GM12878 (cell line): ENCODE data around the gene COL4A3.

Source experiments
- CHD1 ChIP-seq: IDR thresholded peaks from 2 replicates; pipeline ENCODE4 v1.6.1; 2012; ENCODE audit warnings: low read depth, low read length, improper control_type of control experiment
- CTCF ChIP-seq, 3 experiments: IDR thresholded peaks in 2 of 3; conservative IDR thresholded peaks in 1 of 3; 2 replicates each; pipeline ENCODE4 v1.5.1; 2011; ENCODE audit warnings: low read depth in 3 of 3, low read length in 3 of 3, mild to moderate bottlenecking in 3 of 3, control low read depth in 2 of 3, moderate library complexity in 2 of 3, inconsistent platforms in 1 of 3, mixed read lengths in 1 of 3; ENCODE audit not compliant: control insufficient read depth in 2 of 3, insufficient read depth in 1 of 3; ENCODE audit errors: extremely low read depth in 1 of 3
- ESRRA ChIP-seq: IDR thresholded peaks from 2 replicates; pipeline ENCODE4 v1.6.1; 2012; ENCODE audit warnings: mild to moderate bottlenecking, low read length, improper control_type of control experiment
- PRDM15 ChIP-seq: fragments of 450-650 bp; formaldehyde crosslinking; IDR thresholded peaks from 2 replicates; pipeline ENCODE4 v1.4.0; 2020; ENCODE audit warnings: mild to moderate bottlenecking, moderate library complexity
- ZNF384 ChIP-seq: IDR thresholded peaks from 2 replicates; pipeline ENCODE4 v1.6.1; 2012; ENCODE audit warnings: low read depth, mild to moderate bottlenecking, low read length, improper control_type of control experiment, borderline replicate concordance

GRCh38 chr2:227252831-227253230 is 88.4 kb downstream of the COL4A3 start:
- TF ChIP-seq CTCF (IDR thresholded peaks at IDR 0.05 in 2 of 3, conservative IDR thresholded peaks at IDR 0.05 in 1 of 3; ENCODE audit: control insufficient read depth in 2 of 3, extremely low read depth in 1 of 3, insufficient read depth in 1 of 3, low read depth in 3 of 3, low read length in 3 of 3) (no peak), ZNF384 (no peak), CHD1 (no peak), ESRRA (no peak), PRDM15 (no peak)
